RWPE2 (cell line): ENCODE measurements around the gene SHC4.

Experiments used
- ATAC-seq: fragments of 200-7000 bp; cut with Tn5 transposase; 3 replicates; pipeline ENCODE4 v1.9.1; 2021; ENCODE audit warnings: low read depth
- DNase-seq: peaks from one replicate; pipeline ENCODE4 v3.0.0-alpha.2; 2020; ENCODE audit warnings: low spot score
- H3K27ac ChIP-seq: fragments of 450-650 bp; 2 replicates; pipeline ENCODE4 v1.5.1; 2017; ENCODE audit warnings: mild to moderate bottlenecking; ENCODE audit not compliant: poor library complexity, severe bottlenecking
- H3K27me3 ChIP-seq: fragments of 250-450 bp; sonication (Bioruptor Pico); 2 replicates; pipeline ENCODE4 v1.5.1; 2021; ENCODE audit warnings: mild to moderate bottlenecking, moderate library complexity; ENCODE audit not compliant: insufficient read depth, poor library complexity, severe bottlenecking
- H3K36me3 ChIP-seq: fragments of 250-450 bp; sonication (Bioruptor Pico); 2 replicates; pipeline ENCODE4 v1.5.1; 2020; ENCODE audit warnings: low read depth, mild to moderate bottlenecking, moderate library complexity
- H3K4me1 ChIP-seq: fragments of 250-450 bp; sonication (Bioruptor Pico); 2 replicates; pipeline ENCODE4 v1.5.1; 2021; ENCODE audit warnings: mild to moderate bottlenecking, moderate library complexity; ENCODE audit not compliant: insufficient read depth, poor library complexity, severe bottlenecking
- H3K4me3 ChIP-seq: fragments of 250-450 bp; sonication (Bioruptor Pico); 2 replicates; pipeline ENCODE4 v1.5.1; 2021; ENCODE audit warnings: mild to moderate bottlenecking, moderate library complexity; ENCODE audit not compliant: severe bottlenecking
- H3K9me3 ChIP-seq: fragments of 250-450 bp; sonication (Bioruptor Pico); 2 replicates; pipeline ENCODE4 v1.5.1; 2021; ENCODE audit warnings: mild to moderate bottlenecking, moderate library complexity; ENCODE audit not compliant: severe bottlenecking
- TF ChIP-seq, protein P1 (sequence below): fragments of 450-650 bp; IDR thresholded peaks from one replicate; pipeline ENCODE4 v1.5.1; 2017; ENCODE audit warnings: mild to moderate bottlenecking, moderate library complexity; ENCODE audit not compliant: poor library complexity, severe bottlenecking

SHC4 gene

GRCh38 chr15:48962662-48963523 is 826 bp downstream of the SHC4 start:
- ATAC-seq (peak; percentile 63), DNase-seq (no peak)
- Histone ChIP-seq H3K4me1 (peaks cover 12% of the 10 kb centered on the region), H3K36me3 (no peaks in the 10 kb centered on the region), H3K27ac (no peak overlapping the region), H3K4me3 (peak overlapping the region; percentile 27), H3K9me3 (no peaks in the 10 kb centered on the region), H3K27me3 (no peaks in the 10 kb centered on the region)
- TF ChIP-seq, protein P1, sequence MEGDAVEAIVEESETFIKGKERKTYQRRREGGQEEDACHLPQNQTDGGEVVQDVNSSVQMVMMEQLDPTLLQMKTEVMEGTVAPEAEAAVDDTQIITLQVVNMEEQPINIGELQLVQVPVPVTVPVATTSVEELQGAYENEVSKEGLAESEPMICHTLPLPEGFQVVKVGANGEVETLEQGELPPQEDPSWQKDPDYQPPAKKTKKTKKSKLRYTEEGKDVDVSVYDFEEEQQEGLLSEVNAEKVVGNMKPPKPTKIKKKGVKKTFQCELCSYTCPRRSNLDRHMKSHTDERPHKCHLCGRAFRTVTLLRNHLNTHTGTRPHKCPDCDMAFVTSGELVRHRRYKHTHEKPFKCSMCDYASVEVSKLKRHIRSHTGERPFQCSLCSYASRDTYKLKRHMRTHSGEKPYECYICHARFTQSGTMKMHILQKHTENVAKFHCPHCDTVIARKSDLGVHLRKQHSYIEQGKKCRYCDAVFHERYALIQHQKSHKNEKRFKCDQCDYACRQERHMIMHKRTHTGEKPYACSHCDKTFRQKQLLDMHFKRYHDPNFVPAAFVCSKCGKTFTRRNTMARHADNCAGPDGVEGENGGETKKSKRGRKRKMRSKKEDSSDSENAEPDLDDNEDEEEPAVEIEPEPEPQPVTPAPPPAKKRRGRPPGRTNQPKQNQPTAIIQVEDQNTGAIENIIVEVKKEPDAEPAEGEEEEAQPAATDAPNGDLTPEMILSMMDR = no peak

DNA sequence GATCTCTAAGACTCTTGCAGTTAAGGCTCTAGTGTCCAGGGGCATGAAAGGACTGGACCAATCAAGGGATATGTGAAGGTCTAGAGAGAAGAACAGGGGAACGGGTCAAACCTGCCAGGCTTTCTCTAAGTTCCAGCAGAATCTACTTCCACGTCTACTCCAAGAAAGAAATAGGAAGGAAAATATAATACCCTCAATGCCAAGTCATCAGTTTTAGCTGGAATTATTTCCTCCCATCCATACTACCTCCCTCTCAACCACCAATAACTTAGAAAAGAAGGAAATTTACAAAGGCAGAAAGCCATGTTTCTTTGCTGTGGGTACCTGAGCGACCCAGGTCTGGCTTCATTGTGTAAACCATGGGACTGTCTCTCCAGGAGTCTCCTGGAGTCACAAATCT is 7.8 kb downstream of the SHC4 start:
- H3K9me3 ChIP-seq = no peaks in the 10 kb centered on the region
- H3K27me3 ChIP-seq = no peaks in the 10 kb centered on the region
- DNase-seq = no peak
- no peak overlapping the region for H3K27ac ChIP-seq
- no peaks in the 10 kb centered on the region for H3K4me1 ChIP-seq
- ATAC-seq = no peak
- TF ChIP-seq, protein P1 = no peak
- H3K36me3 ChIP-seq = no peaks in the 10 kb centered on the region
- H3K4me3 ChIP-seq = no peak overlapping the region

DNA sequence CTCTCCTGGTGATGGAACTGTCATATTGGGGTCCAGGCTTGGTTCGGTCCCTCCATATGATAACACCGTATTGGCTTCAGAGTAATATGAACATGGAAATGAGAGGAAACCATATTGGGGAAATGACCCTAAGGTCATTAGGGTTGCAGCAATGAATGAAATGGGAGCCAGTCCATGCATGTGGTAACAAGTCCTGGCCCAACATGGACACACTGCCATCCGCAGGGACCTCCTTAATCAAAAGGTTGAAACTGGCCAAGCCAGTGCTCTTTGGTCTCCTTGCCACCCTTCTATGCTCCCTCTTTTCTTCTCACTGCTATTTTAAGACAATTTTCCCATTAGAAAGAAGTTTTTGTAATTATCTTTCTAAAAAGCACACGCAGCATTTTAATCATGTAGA is 8.3 kb downstream of the SHC4 start:
- ATAC-seq (no peak), DNase-seq (no peak)
- H3K27me3 ChIP-seq = no peaks in the 10 kb centered on the region
- no peaks in the 10 kb centered on the region for H3K36me3 ChIP-seq
- no peak overlapping the region for H3K27ac ChIP-seq
- H3K4me3 ChIP-seq = no peak overlapping the region
- TF ChIP-seq, protein P1 = no peak
- H3K9me3 ChIP-seq = no peaks in the 10 kb centered on the region
- no peaks in the 10 kb centered on the region for H3K4me1 ChIP-seq

DNA sequence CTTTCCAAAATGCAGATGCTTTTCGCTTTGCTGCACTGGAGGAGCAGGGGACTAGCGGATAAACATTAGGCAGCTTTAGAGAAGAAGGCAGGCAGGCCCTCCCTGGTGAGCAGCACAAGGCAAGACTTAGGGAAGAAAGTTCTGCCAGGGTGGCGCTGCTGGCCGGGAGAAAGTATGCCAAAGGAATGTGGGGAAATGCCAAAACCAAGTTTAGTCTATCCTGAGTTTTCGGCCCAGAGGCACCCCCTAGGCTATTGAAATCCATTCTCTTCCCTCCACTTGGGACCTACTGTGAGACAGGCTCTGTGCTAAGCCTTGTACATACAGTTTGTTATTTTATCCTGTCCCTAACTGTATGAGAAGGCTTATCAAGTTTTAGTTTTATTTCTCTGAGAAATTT is 9.2 kb downstream of the SHC4 start:
- no peak; the same call in 2 of the 3 replicates for ATAC-seq
- no peak overlapping the region for H3K4me3 ChIP-seq
- no peak overlapping the region for H3K27ac ChIP-seq
- H3K36me3 ChIP-seq = no peaks in the 10 kb centered on the region
- TF ChIP-seq, protein P1 = no peak
- DNase-seq = no peak
- no peaks in the 10 kb centered on the region for H3K27me3 ChIP-seq
- no peaks in the 10 kb centered on the region for H3K4me1 ChIP-seq
- H3K9me3 ChIP-seq = no peaks in the 10 kb centered on the region

GRCh38 chr15:48946840-48947187 is 16.9 kb downstream of the SHC4 start:
- Histone ChIP-seq H3K36me3 (no peaks in the 10 kb centered on the region), H3K9me3 (no peaks in the 10 kb centered on the region), H3K27ac (peak overlapping the region; percentile 20), H3K4me3 (no peak overlapping the region), H3K27me3 (no peaks in the 10 kb centered on the region), H3K4me1 (peaks cover 15% of the 10 kb centered on the region)
- DNase-seq (no peak), ATAC-seq (no peak)
- TF ChIP-seq, protein P1 = no peak
